H1 (cell line): ENCODE measurements around the gene AVPI1.

Source experiments
- ASH2L ChIP-seq: fragments of 200-600, 300-600 bp; sonication (generic); IDR thresholded peaks from one replicate; pipeline ENCODE4 v1.7.1; 2017; ENCODE audit warnings: low read length
- BRCA1 ChIP-seq: IDR thresholded peaks from 2 replicates; pipeline ENCODE4 v1.6.1; 2012; ENCODE audit warnings: low read depth, low read length, improper control_type of control experiment
- CREB1 ChIP-seq: IDR thresholded peaks from 2 replicates; pipeline ENCODE4 v1.6.1; 2012; ENCODE audit warnings: inconsistent platforms
- EP300 ChIP-seq, 2 experiments: IDR thresholded peaks; 1 replicate in 1 of 2; 2 replicates in 1 of 2; pipeline ENCODE4 v1.6.1; 2011 to 2012; ENCODE audit warnings: low read depth in 2 of 2, low read length in 2 of 2, mild to moderate bottlenecking in 2 of 2, borderline replicate concordance in 1 of 2, inconsistent platforms in 1 of 2, moderate library complexity in 1 of 2
- JUN ChIP-seq: IDR thresholded peaks from 2 replicates; pipeline ENCODE4 v1.6.1; 2011; ENCODE audit warnings: low read depth, mild to moderate bottlenecking, improper control_type of control experiment, low read length
- KDM5A ChIP-seq: fragments of 200-600 bp; IDR thresholded peaks from 2 replicates; pipeline ENCODE4 v1.7.1; 2012; ENCODE audit warnings: mild to moderate bottlenecking, low read length, inconsistent platforms, mixed read lengths
- POLR2A ChIP-seq, 2 experiments: IDR thresholded peaks; 1 replicate in 1 of 2; 2 replicates in 1 of 2; pipeline ENCODE4 v1.6.1; 2011; ENCODE audit warnings: low read depth in 2 of 2, low read length in 2 of 2, mild to moderate bottlenecking in 2 of 2; ENCODE audit errors: control extremely low read depth in 1 of 2
- POLR2AphosphoS5 ChIP-seq: IDR thresholded peaks from 2 replicates; pipeline ENCODE4 v1.6.1; 2011; ENCODE audit warnings: low read depth, low read length
- TF ChIP-seq, protein P1 (sequence below): IDR thresholded peaks from 2 replicates; pipeline ENCODE4 v1.6.1; 2012; ENCODE audit warnings: inconsistent platforms
- TF ChIP-seq, protein P2 (sequence below), 3 experiments: IDR thresholded peaks; 1 replicate in 2 of 3; 2 replicates in 1 of 3; pipeline versions ENCODE4 v1.5.1 to v1.6.1; 2011; ENCODE audit warnings: low read length in 3 of 3, mild to moderate bottlenecking in 3 of 3, inconsistent platforms in 2 of 3, low read depth in 1 of 3, moderate library complexity in 1 of 3; ENCODE audit not compliant: insufficient read depth in 1 of 3; ENCODE audit errors: control extremely low read depth in 1 of 3
- TF ChIP-seq, protein P3 (sequence below): IDR thresholded peaks from 2 replicates; pipeline ENCODE4 v1.6.1; 2011; ENCODE audit warnings: low read length, improper control_type of control experiment

- no peak for TF ChIP-seq POLR2A (IDR thresholded peaks at IDR 0.05; ENCODE audit: control extremely low read depth in 1 of 2, low read depth in 2 of 2, low read length in 2 of 2)
- TF ChIP-seq, protein P1, sequence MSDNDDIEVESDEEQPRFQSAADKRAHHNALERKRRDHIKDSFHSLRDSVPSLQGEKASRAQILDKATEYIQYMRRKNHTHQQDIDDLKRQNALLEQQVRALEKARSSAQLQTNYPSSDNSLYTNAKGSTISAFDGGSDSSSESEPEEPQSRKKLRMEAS, result no peak
- no peak for TF ChIP-seq CREB1
- TF ChIP-seq, protein P2, sequence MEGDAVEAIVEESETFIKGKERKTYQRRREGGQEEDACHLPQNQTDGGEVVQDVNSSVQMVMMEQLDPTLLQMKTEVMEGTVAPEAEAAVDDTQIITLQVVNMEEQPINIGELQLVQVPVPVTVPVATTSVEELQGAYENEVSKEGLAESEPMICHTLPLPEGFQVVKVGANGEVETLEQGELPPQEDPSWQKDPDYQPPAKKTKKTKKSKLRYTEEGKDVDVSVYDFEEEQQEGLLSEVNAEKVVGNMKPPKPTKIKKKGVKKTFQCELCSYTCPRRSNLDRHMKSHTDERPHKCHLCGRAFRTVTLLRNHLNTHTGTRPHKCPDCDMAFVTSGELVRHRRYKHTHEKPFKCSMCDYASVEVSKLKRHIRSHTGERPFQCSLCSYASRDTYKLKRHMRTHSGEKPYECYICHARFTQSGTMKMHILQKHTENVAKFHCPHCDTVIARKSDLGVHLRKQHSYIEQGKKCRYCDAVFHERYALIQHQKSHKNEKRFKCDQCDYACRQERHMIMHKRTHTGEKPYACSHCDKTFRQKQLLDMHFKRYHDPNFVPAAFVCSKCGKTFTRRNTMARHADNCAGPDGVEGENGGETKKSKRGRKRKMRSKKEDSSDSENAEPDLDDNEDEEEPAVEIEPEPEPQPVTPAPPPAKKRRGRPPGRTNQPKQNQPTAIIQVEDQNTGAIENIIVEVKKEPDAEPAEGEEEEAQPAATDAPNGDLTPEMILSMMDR (IDR thresholded peaks at IDR 0.05; ENCODE audit: control extremely low read depth in 1 of 3, insufficient read depth in 1 of 3, low read depth in 1 of 3, low read length in 3 of 3), result no peak
- TF ChIP-seq EP300 (IDR thresholded peaks at IDR 0.05; ENCODE audit: borderline replicate concordance in 1 of 2, low read depth in 2 of 2, low read length in 2 of 2), result no peak
- TF ChIP-seq POLR2AphosphoS5, result no peak
- TF ChIP-seq BRCA1, result no peak
- no peak for TF ChIP-seq ASH2L
- TF ChIP-seq, protein P3, sequence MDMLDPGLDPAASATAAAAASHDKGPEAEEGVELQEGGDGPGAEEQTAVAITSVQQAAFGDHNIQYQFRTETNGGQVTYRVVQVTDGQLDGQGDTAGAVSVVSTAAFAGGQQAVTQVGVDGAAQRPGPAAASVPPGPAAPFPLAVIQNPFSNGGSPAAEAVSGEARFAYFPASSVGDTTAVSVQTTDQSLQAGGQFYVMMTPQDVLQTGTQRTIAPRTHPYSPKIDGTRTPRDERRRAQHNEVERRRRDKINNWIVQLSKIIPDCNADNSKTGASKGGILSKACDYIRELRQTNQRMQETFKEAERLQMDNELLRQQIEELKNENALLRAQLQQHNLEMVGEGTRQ, result no peak
- no peak for TF ChIP-seq KDM5A
- no peak for TF ChIP-seq JUN
Measured at GRCh38 chr10:97689559-97690020, 2.5 kb upstream of the AVPI1 start.
